ENCODE results near the gene EPHB1. TPM values are rescaled to one million over a fixed set of nuclear protein-coding genes. Genes with fewer than 3 reads are reported as not detected.

The EPHB1 gene
- total RNA-seq, 1 experiment from 2014 or later: 2.8 TPM

- H2BK20ac ChIP-seq (ENCODE audit: low read depth, low read length, poor library complexity, severe bottlenecking): no peak overlapping the region
- no peak overlapping the region for H3K4me2 ChIP-seq (ENCODE audit: insufficient read depth, insufficient read length, low read length)
- peaks cover 4% of the 10 kb centered on the region; the same call in 1 of the 2 replicates for H3K4me1 ChIP-seq (ENCODE audit: insufficient read depth, low read length)
- Mint-ChIP-seq H3K36me3 (ENCODE audit: insufficient read depth in 1 of 3, low read depth in 3 of 3) (no peaks in the 10 kb centered on the region), H3K9me3 (no peaks in the 10 kb centered on the region), H3K27me3 (ENCODE audit: low read depth) (no peaks in the 10 kb centered on the region), H3K4me1 (peaks cover 8 to 12% of the 10 kb centered on the region in 2 experiments), H3K27ac (no peak overlapping the region), H3K4me3 (no peak overlapping the region)
- no peak overlapping the region for H3K23ac ChIP-seq (ENCODE audit: insufficient read length, low read depth, low read length)
- H3T11ph ChIP-seq (ENCODE audit: low read length): no peak overlapping the region
- no peak overlapping the region for H2AFZ ChIP-seq (ENCODE audit: low read length)
- no peaks in the 10 kb centered on the region for H4K20me1 ChIP-seq (ENCODE audit: control insufficient read depth, insufficient read depth, insufficient read length)
- no peak overlapping the region for H2AK5ac ChIP-seq (ENCODE audit: insufficient read length, low read length)
- no peaks in the 10 kb centered on the region for H3K23me2 ChIP-seq (ENCODE audit: insufficient read length, low read depth, low read length, poor library complexity, severe bottlenecking)
- no peak overlapping the region for H3K27ac ChIP-seq (ENCODE audit: insufficient read length, low read depth, low read length)
- no peaks in the 10 kb centered on the region for H3K27me3 ChIP-seq (ENCODE audit: insufficient read depth, low read length)
- no peak overlapping the region for H4K8ac ChIP-seq (replicated peaks; ENCODE audit: insufficient read length, low read depth, low read length)
- no peak overlapping the region for H2BK120ac ChIP-seq (ENCODE audit: low read depth, low read length, poor library complexity, severe bottlenecking)
- H3K9me3 ChIP-seq (ENCODE audit: control insufficient read depth, low read depth, low read length): no peaks in the 10 kb centered on the region
- no peak overlapping the region for H3K18ac ChIP-seq (ENCODE audit: insufficient read length, low read depth, low read length)
- no peak overlapping the region for H3K4ac ChIP-seq (ENCODE audit: low read depth, low read length)
- TF ChIP-seq CTCF (conservative IDR thresholded peaks at IDR 0.05): no peak
- H3K79me1 ChIP-seq (ENCODE audit: insufficient read depth, low read depth, low read length, poor library complexity, severe bottlenecking): no peaks in the 10 kb centered on the region
- no peak overlapping the region for H3K14ac ChIP-seq (ENCODE audit: insufficient read depth, low read length)
- H3K56ac ChIP-seq (ENCODE audit: insufficient read length, low read depth, low read length): no peak overlapping the region
- DNase-seq: no peak
- no CpG with 5 or more reads among the region's 2 CpGs for WGBS (ENCODE audit: extremely low coverage, insufficient read length, low lambda C conversion rate)
- H2BK12ac ChIP-seq (ENCODE audit: insufficient read length, low read depth, low read length): no peak overlapping the region
- no peak overlapping the region for H2BK5ac ChIP-seq (ENCODE audit: insufficient read length, low read length)
- no peak overlapping the region for H3K9ac ChIP-seq (ENCODE audit: extremely low read depth, insufficient read length, low read length)
- no peaks in the 10 kb centered on the region for H3K79me2 ChIP-seq (ENCODE audit: insufficient read depth, low read length)
- no peak overlapping the region for H4K5ac ChIP-seq (ENCODE audit: insufficient read length, low read depth, low read length)
- H4K91ac ChIP-seq (ENCODE audit: insufficient read length, low read depth, low read length): no peak overlapping the region
- no peak overlapping the region for H2BK15ac ChIP-seq (ENCODE audit: low read depth, low read length)
Measured at GRCh38 chr3:135107043-135107442, 312.0 kb downstream of the EPHB1 start.

All from H9 (cell line).